Neural progenitor cell (in vitro differentiated cells): ENCODE results near the gene TBL1X. TPM values are rescaled to one million over a fixed set of nuclear protein-coding genes. Genes with fewer than 3 reads are reported as not detected.
"Not testable (repeated sequence)": the region's sequence is repeated elsewhere in the genome, so short reads cannot be mapped to it uniquely, and the experiment has no call there.

Experiments used
- DNase-seq: peaks from one replicate; pipeline ENCODE4 v3.0.0-alpha.2; 2016; ENCODE audit warnings: low spot score
- H2AFZ ChIP-seq: fragments of 200-600 bp; sonication (generic); replicated peaks from 2 replicates; pipeline ENCODE4 v1.6.1; 2016; ENCODE audit warnings: antibody characterized with exemption
- H3F3A ChIP-seq: fragments of 200-600 bp; sonication (generic); 2 replicates; pipeline ENCODE4 v1.6.1; 2016; ENCODE audit warnings: antibody characterized with exemption, low read depth
- H3K27ac ChIP-seq: fragments of 200-600 bp; sonication (generic); 2 replicates; pipeline ENCODE4 v1.5.1; 2016; ENCODE audit warnings: mild to moderate bottlenecking
- H3K27me3 ChIP-seq: fragments of 200-600 bp; sonication (generic); 2 replicates; pipeline ENCODE4 v1.6.1; 2016; ENCODE audit warnings: mild to moderate bottlenecking, moderate library complexity
- H3K36me3 ChIP-seq: fragments of 200-600 bp; sonication (generic); 2 replicates; pipeline ENCODE4 v1.5.1; 2016
- H3K4me1 ChIP-seq: fragments of 200-600 bp; sonication (generic); 2 replicates; pipeline ENCODE4 v1.6.1; 2016; ENCODE audit warnings: mixed run types
- H3K4me2 ChIP-seq: fragments of 200-600 bp; sonication (generic); 2 replicates; pipeline ENCODE4 v1.6.1; 2016
- H3K4me3 ChIP-seq: fragments of 200-600 bp; sonication (generic); 2 replicates; pipeline ENCODE4 v1.5.1; 2016
- H3K79me2 ChIP-seq: fragments of 200-600 bp; sonication (generic); 2 replicates; pipeline ENCODE4 v1.6.1; 2016; ENCODE audit warnings: low read depth
- H3K9ac ChIP-seq: fragments of 200-600 bp; sonication (generic); 2 replicates; pipeline ENCODE4 v1.6.1; 2016
- H3K9me3 ChIP-seq: fragments of 200-600 bp; sonication (generic); 2 replicates; pipeline ENCODE4 v1.5.1; 2016; ENCODE audit warnings: low read depth
- H4K20me1 ChIP-seq: fragments of 200-600 bp; sonication (generic); 2 replicates; pipeline ENCODE4 v1.6.1; 2016; ENCODE audit warnings: low read depth
- H3K27ac Mint-ChIP-seq: 3 replicates; pipeline ENCODE4 v1.8.0; 2021; ENCODE audit warnings: mixed read lengths
- H3K27me3 Mint-ChIP-seq: 2 replicates; pipeline ENCODE4 v1.8.0; 2022; ENCODE audit warnings: low read depth, mild to moderate bottlenecking, inconsistent platforms, moderate library complexity, mixed read lengths; ENCODE audit not compliant: insufficient read depth
- H3K36me3 Mint-ChIP-seq: 3 replicates; pipeline ENCODE4 v1.8.0; 2021; ENCODE audit warnings: mixed read lengths
- H3K4me1 Mint-ChIP-seq: 3 replicates; pipeline ENCODE4 v1.8.0; 2021; ENCODE audit warnings: mixed read lengths
- H3K4me3 Mint-ChIP-seq: 3 replicates; pipeline ENCODE4 v1.8.0; 2021; ENCODE audit warnings: mild to moderate bottlenecking, moderate library complexity, mixed read lengths
- H3K9me3 Mint-ChIP-seq: 3 replicates; pipeline ENCODE4 v1.8.0; 2020; ENCODE audit warnings: mixed read lengths
- EZH2 ChIP-seq: fragments of 200-600 bp; sonication (generic); IDR thresholded peaks from 2 replicates; pipeline ENCODE4 v1.6.1; 2017; ENCODE audit warnings: antibody characterized with exemption, mild to moderate bottlenecking, moderate library complexity
- EZH2phosphoT487 ChIP-seq: fragments of 200-600 bp; sonication (generic); IDR thresholded peaks from 2 replicates; pipeline ENCODE4 v1.6.1; 2017; ENCODE audit warnings: antibody characterized with exemption
- total RNA-seq: library from RNA; depleted of rRNA; stranded (reverse); fragments of >200 nt; gene quantifications from 2 replicates; pipeline ENCODE4 v1.2.3, GENCODE V29; 2015; ENCODE audit warnings: low replicate concordance
- TF ChIP-seq, protein P1 (sequence below): fragments of 200-600 bp; sonication (generic); IDR thresholded peaks from 2 replicates; pipeline ENCODE4 v1.5.1; 2017; ENCODE audit warnings: antibody characterized with exemption, mild to moderate bottlenecking

The TBL1X gene
- total RNA-seq, 1 donor from 2014 or later: 35.7 TPM

DNA sequence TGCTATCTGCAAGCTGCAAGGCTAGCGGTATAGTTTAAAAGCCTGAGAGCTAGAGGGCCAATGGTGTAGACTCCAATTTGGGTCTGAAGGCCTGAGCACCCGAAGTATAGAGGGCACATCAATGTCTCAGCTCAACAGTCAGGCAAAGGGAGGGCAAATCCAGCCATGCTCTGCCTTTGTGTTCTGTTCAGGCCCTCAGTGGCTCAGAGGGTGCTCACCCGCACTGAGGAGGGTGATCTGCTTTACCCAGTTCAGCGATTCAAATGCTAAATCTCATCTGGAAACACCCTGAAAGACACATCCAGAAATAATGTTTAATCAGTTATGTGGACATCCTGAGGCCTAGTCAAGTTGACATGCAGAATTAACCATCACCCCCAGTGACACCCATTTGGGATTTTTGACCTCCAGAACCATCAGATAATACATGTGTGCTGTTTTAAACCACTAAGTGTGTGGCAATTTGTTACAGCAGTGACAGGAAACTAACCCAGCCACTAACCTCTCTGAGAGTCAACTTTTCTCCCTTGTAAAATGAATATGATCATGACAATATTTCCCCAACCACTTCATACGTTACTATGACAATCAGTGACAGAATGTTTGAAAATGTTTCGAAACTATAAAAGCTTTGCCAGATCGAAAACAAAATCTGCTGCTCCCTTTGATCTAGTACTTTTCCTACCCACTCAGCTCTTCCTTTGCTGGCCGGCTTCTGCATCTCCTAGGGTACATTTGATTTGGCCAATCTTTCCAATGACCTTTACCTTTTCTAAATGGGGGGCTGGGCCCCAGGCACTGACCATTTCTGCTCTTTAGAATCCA lies 8.4 kb upstream of the TBL1X start:
- H3K4me1 Mint-ChIP-seq: no peaks in the 10 kb centered on the region
- H3K4me3 Mint-ChIP-seq: no peak overlapping the region
- no peak overlapping the region for H3K27ac ChIP-seq
- peaks cover 2% of the 10 kb centered on the region for H3K36me3 Mint-ChIP-seq
- no peaks in the 10 kb centered on the region for H3K79me2 ChIP-seq
- no peaks in the 10 kb centered on the region for H3K9me3 ChIP-seq
- H3K27me3 ChIP-seq: no peaks in the 10 kb centered on the region
- H3K9ac ChIP-seq: no peak overlapping the region
- no peaks in the 10 kb centered on the region for H3K4me1 ChIP-seq
- H2AFZ ChIP-seq: no peak overlapping the region
- H4K20me1 ChIP-seq: no peaks in the 10 kb centered on the region
- no peak for DNase-seq
- TF ChIP-seq EZH2phosphoT487: no peak
- TF ChIP-seq EZH2: no peak
- TF ChIP-seq, protein P1, sequence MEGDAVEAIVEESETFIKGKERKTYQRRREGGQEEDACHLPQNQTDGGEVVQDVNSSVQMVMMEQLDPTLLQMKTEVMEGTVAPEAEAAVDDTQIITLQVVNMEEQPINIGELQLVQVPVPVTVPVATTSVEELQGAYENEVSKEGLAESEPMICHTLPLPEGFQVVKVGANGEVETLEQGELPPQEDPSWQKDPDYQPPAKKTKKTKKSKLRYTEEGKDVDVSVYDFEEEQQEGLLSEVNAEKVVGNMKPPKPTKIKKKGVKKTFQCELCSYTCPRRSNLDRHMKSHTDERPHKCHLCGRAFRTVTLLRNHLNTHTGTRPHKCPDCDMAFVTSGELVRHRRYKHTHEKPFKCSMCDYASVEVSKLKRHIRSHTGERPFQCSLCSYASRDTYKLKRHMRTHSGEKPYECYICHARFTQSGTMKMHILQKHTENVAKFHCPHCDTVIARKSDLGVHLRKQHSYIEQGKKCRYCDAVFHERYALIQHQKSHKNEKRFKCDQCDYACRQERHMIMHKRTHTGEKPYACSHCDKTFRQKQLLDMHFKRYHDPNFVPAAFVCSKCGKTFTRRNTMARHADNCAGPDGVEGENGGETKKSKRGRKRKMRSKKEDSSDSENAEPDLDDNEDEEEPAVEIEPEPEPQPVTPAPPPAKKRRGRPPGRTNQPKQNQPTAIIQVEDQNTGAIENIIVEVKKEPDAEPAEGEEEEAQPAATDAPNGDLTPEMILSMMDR: no peak
- no peak overlapping the region for H3K27ac Mint-ChIP-seq
- no peak overlapping the region for H3K4me2 ChIP-seq
- H3K27me3 Mint-ChIP-seq: peaks cover 11% of the 10 kb centered on the region
- peaks cover 6% of the 10 kb centered on the region for H3K9me3 Mint-ChIP-seq
- no peaks in the 10 kb centered on the region for H3K36me3 ChIP-seq
- no peaks in the 10 kb centered on the region for H3F3A ChIP-seq
- no peak overlapping the region for H3K4me3 ChIP-seq

GRCh38 chrX:9458034-9458433 lies 6.8 kb upstream of the TBL1X start:
- H3K79me2 ChIP-seq, H3K27me3 ChIP-seq, H3K4me1 ChIP-seq, H3K4me3 ChIP-seq, H3K27ac Mint-ChIP-seq, H3K9me3 ChIP-seq, H3K27ac ChIP-seq, H3K4me2 ChIP-seq, H3F3A ChIP-seq, DNase-seq, H3K9ac ChIP-seq, H2AFZ ChIP-seq, H3K36me3 ChIP-seq, H3K36me3 Mint-ChIP-seq, H4K20me1 ChIP-seq, H3K4me3 Mint-ChIP-seq, H3K9me3 Mint-ChIP-seq: not testable (repeated sequence)
- Mint-ChIP-seq H3K4me1 (peaks cover 13% of the 10 kb centered on the region), H3K27me3 (peaks cover 10% of the 10 kb centered on the region)

- Histone ChIP-seq H3K4me1 (peaks cover 7% of the 10 kb centered on the region), H3K79me2 (no peaks in the 10 kb centered on the region), H3K4me2 (no peak overlapping the region), H4K20me1 (no peaks in the 10 kb centered on the region), H3F3A (peaks cover 6% of the 10 kb centered on the region), H3K36me3 (no peaks in the 10 kb centered on the region), H3K9ac (no peak overlapping the region), H3K27me3 (no peaks in the 10 kb centered on the region), H3K27ac (no peak overlapping the region), H3K9me3 (no peaks in the 10 kb centered on the region), H2AFZ (no peak overlapping the region), H3K4me3 (no peak overlapping the region)
- Mint-ChIP-seq H3K4me1 (peaks cover 17% of the 10 kb centered on the region), H3K4me3 (no peak overlapping the region), H3K27me3 (peaks cover 11% of the 10 kb centered on the region), H3K36me3 (no peaks in the 10 kb centered on the region), H3K9me3 (peaks cover 6% of the 10 kb centered on the region), H3K27ac (no peak overlapping the region)
- TF ChIP-seq, protein P1: no peak
- no peak for TF ChIP-seq EZH2phosphoT487
- TF ChIP-seq EZH2: no peak
- no peak for DNase-seq
Measured at GRCh38 chrX:9458516-9459078, 6.3 kb upstream of the TBL1X start.

DNA sequence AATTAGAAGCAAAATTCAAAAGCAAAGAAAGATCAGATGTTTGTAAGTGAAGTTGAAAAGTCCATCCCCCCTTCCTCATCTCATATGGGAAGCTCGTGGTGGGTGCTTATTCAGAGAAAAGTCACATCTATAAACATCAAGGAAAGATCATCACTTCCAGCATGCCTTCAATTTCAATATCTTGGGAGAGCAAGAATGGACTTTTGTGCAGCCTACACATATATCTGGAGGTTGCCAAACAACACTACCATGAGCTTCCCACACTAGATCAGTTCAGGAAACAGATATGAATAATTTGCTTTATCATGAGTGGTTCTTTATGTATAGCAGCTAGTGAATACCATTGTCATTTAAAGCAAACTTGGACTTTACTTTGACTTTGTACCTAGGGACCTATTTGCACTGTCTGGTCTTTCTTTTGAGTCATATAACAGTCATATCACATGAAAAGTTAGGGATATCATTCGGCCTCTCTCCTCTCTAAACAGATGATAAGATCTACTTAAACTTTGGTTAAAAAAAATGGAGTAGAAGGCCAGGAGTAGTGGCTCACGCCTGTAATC lies 5.6 kb upstream of the TBL1X start:
- Mint-ChIP-seq H3K9me3 (peaks cover 6% of the 10 kb centered on the region), H3K4me3 (no peak overlapping the region), H3K27me3 (peaks cover 11% of the 10 kb centered on the region)

More for the DNA sequence above, 5.6 kb upstream of the TBL1X start:
- no peak overlapping the region for H3K9ac ChIP-seq
- no peak for DNase-seq
- TF ChIP-seq, protein P1: no peak
- no peak for TF ChIP-seq EZH2phosphoT487
- TF ChIP-seq EZH2: no peak
- H3K36me3 Mint-ChIP-seq: no peaks in the 10 kb centered on the region
- H4K20me1 ChIP-seq: no peaks in the 10 kb centered on the region
- H3K27ac ChIP-seq: no peak overlapping the region
- peaks cover 12% of the 10 kb centered on the region for H3F3A ChIP-seq
- no peaks in the 10 kb centered on the region for H3K79me2 ChIP-seq
- H3K4me1 Mint-ChIP-seq: peaks cover 24% of the 10 kb centered on the region
- no peak overlapping the region for H3K4me2 ChIP-seq
- no peaks in the 10 kb centered on the region for H3K9me3 ChIP-seq
- no peak overlapping the region for H3K4me3 ChIP-seq
- no peak overlapping the region for H2AFZ ChIP-seq
- peaks cover 7% of the 10 kb centered on the region for H3K4me1 ChIP-seq
- no peaks in the 10 kb centered on the region for H3K36me3 ChIP-seq
- no peak overlapping the region for H3K27ac Mint-ChIP-seq
- no peaks in the 10 kb centered on the region for H3K27me3 ChIP-seq
